ENCODE results near the gene RAPGEF2. TPM values are rescaled to one million over a fixed set of nuclear protein-coding genes. Genes with fewer than 3 reads are reported as not detected.

RAPGEF2 gene
- total RNA-seq, 1 experiment from 2014 or later: 26.3 TPM

DNA sequence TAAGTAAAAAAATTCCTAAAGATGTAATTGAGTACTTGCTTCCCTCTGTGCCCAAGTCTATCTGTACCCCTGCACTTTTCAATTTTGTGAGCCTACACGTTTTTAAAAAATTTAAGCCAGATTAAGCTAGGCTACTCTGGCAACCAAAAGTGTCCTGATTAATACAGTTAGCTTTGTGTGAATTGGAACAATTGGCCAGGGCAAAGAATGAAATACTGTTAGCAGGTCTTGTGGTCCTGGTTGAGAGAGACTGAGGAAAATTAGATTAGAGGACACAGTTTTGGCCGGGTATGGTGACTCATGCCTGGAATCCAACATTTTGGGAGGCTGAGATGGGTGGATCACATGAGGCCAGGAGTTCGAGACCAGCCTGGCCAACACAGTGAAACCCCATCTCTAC is 293.3 kb downstream of the RAPGEF2 start:
- no peaks in the 10 kb centered on the region for H3K27me3 Mint-ChIP-seq (ENCODE audit: insufficient read depth, unreplicated experiment)
- no peak overlapping the region for H3K4me3 Mint-ChIP-seq (ENCODE audit: unreplicated experiment)
- H3K9me3 Mint-ChIP-seq (ENCODE audit: unreplicated experiment): no peaks in the 10 kb centered on the region
- intact Hi-C loops (cut with micrococcal nuclease): no loop called here
- peaks cover 6% of the 10 kb centered on the region for H3K36me3 Mint-ChIP-seq (ENCODE audit: insufficient read depth, unreplicated experiment)
- peaks cover under 1% of the 10 kb centered on the region for H3K4me1 Mint-ChIP-seq (ENCODE audit: insufficient read depth, unreplicated experiment)
- TF ChIP-seq CTCF (IDR thresholded peaks at IDR 0.05; ENCODE audit: unreplicated experiment): no peak
- no TSS peak for BruUV-seq (replicated peaks)
- ChIA-PET CTCF (interaction anchor here (1.2 kb wide), 1 partner anchor 49 kb away, joined by 6 read pairs; no protein-coding TSS in a partner anchor), POLR2A (no interaction called here)
- DNase-seq (ENCODE audit: unreplicated experiment): no peak
- no peak overlapping the region for H3K27ac Mint-ChIP-seq (ENCODE audit: low read depth, unreplicated experiment)

- Mint-ChIP-seq H3K27me3 (ENCODE audit: insufficient read depth, unreplicated experiment) (no peaks in the 10 kb centered on the region), H3K9me3 (ENCODE audit: unreplicated experiment) (no peaks in the 10 kb centered on the region), H3K36me3 (ENCODE audit: insufficient read depth, unreplicated experiment) (no peaks in the 10 kb centered on the region), H3K4me3 (ENCODE audit: unreplicated experiment) (no peak overlapping the region), H3K4me1 (ENCODE audit: insufficient read depth, unreplicated experiment) (peaks cover 11% of the 10 kb centered on the region), H3K27ac (ENCODE audit: low read depth, unreplicated experiment) (no peak overlapping the region)
- no peak for TF ChIP-seq CTCF (IDR thresholded peaks at IDR 0.05; ENCODE audit: unreplicated experiment)
- CTCF ChIA-PET: interaction anchor here (0.6 kb wide), 1 partner anchor 97 kb away, joined by 3 read pairs; no protein-coding TSS in a partner anchor
- DNase-seq (ENCODE audit: unreplicated experiment): peak; percentile 49
- intact Hi-C loops (cut with micrococcal nuclease): no loop called here
- POLR2A ChIA-PET: interaction anchor here (1.9 kb wide), 1 partner anchor 9 kb away, joined by 4 read pairs; no protein-coding TSS in a partner anchor
- BruUV-seq (replicated peaks): no TSS peak
Measured at GRCh38 chr4:159398236-159398638, 295.4 kb downstream of the RAPGEF2 start.

GRCh38 chr4:159400558-159401225 is 297.8 kb downstream of the RAPGEF2 start:
- H3K4me3 Mint-ChIP-seq (ENCODE audit: unreplicated experiment): no peak overlapping the region
- no peak for TF ChIP-seq CTCF (IDR thresholded peaks at IDR 0.05; ENCODE audit: unreplicated experiment)
- ChIA-PET CTCF (interaction anchor here (0.5 kb wide), 1 partner anchor 39 kb away, joined by 3 read pairs; no protein-coding TSS in a partner anchor), POLR2A (no interaction called here)
- BruUV-seq (replicated peaks): no TSS peak
- no peak overlapping the region for H3K27ac Mint-ChIP-seq (ENCODE audit: low read depth, unreplicated experiment)
- DNase-seq (ENCODE audit: unreplicated experiment): no peak
- no peaks in the 10 kb centered on the region for H3K27me3 Mint-ChIP-seq (ENCODE audit: insufficient read depth, unreplicated experiment)
- peaks cover 11% of the 10 kb centered on the region for H3K4me1 Mint-ChIP-seq (ENCODE audit: insufficient read depth, unreplicated experiment)
- intact Hi-C loops (cut with micrococcal nuclease): no loop called here
- H3K36me3 Mint-ChIP-seq (ENCODE audit: insufficient read depth, unreplicated experiment): no peaks in the 10 kb centered on the region
- H3K9me3 Mint-ChIP-seq (ENCODE audit: unreplicated experiment): no peaks in the 10 kb centered on the region

DNA sequence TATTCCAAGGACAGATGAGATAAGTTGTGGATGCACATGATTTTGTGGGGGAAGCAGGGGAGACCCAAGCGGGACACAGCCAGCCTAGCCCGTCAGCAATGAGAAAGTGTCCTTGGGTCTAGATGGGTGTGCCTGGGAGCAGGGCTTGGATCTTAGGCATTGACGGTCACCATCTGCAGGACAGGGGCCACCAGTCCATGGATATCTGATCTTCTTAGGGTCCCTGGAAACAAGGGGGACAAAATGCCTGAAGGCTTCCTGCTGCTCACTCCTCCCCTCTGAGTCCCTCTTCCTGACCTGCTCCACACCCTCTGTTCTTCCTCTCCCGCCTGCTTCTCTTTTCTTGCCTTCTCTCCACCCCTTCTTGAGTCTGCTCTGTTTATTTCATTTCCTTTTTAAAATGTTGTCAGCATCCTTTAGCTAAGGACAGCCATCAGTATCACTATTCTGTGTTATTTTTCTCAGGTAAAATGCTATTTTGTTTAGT is 298.4 kb downstream of the RAPGEF2 start:
- ChIA-PET POLR2A (no interaction called here), CTCF (interaction anchor here (0.5 to 0.6 kb wide), 2 partner anchors 23 to 40 kb away, joined by 3 read pairs; no protein-coding TSS in a partner anchor)
- Mint-ChIP-seq H3K4me3 (ENCODE audit: unreplicated experiment) (no peak overlapping the region), H3K9me3 (ENCODE audit: unreplicated experiment) (no peaks in the 10 kb centered on the region), H3K36me3 (ENCODE audit: insufficient read depth, unreplicated experiment) (no peaks in the 10 kb centered on the region), H3K4me1 (ENCODE audit: insufficient read depth, unreplicated experiment) (peaks cover 11% of the 10 kb centered on the region), H3K27ac (ENCODE audit: low read depth, unreplicated experiment) (no peak overlapping the region), H3K27me3 (ENCODE audit: insufficient read depth, unreplicated experiment) (no peaks in the 10 kb centered on the region)
- no peak for TF ChIP-seq CTCF (IDR thresholded peaks at IDR 0.05; ENCODE audit: unreplicated experiment)
- BruUV-seq (replicated peaks): no TSS peak
- intact Hi-C loops (cut with micrococcal nuclease): no loop called here
- no peak for DNase-seq (ENCODE audit: unreplicated experiment)

Measured in MCF 10A (cell line).